Ramos (cell line): ENCODE measurements around the gene ZNF277.
"Not testable (repeated sequence)": the region's sequence is repeated elsewhere in the genome, so short reads cannot be mapped to it uniquely, and the experiment has no call there.

Source experiments
- in situ Hi-C: fragments of 300-500 bp; cut with MboI; formaldehyde crosslinking; loops from one replicate; pipeline ENCODE4 v1.14.3; 2022; ENCODE audit warnings: low sequenced_read_pairs; ENCODE audit not compliant: unreplicated experiment

The ZNF277 gene

GRCh38 chr7:112372101-112372500, 165.6 kb downstream of the ZNF277 start:
- in situ Hi-C loops: no loop called here

GRCh38 chr7:112377593-112377992, 171.1 kb downstream of the ZNF277 start:
- in situ Hi-C loops: no loop called here

- in situ Hi-C loops: no loop called here
Observed at GRCh38 chr7:112381311-112382091, 175.0 kb downstream of the ZNF277 start.

GRCh38 chr7:112383671-112384417, 177.3 kb downstream of the ZNF277 start:
- in situ Hi-C loops: no loop called here

GRCh38 chr7:112385516-112385915, 179.0 kb downstream of the ZNF277 start:
- in situ Hi-C loops: no loop called here

- in situ Hi-C loops: no loop called here
Observed at GRCh38 chr7:112386619-112387018, 180.1 kb downstream of the ZNF277 start.

GRCh38 chr7:112390167-112390566, 183.7 kb downstream of the ZNF277 start:
- in situ Hi-C loops: no loop called here

- in situ Hi-C loops: not testable (repeated sequence)
Observed at GRCh38 chr7:112391079-112391821, 184.8 kb downstream of the ZNF277 start.

GRCh38 chr7:112391841-112392286, 185.4 kb downstream of the ZNF277 start:
- in situ Hi-C loops: not testable (repeated sequence)
